Activated CD8-positive, alpha-beta memory T cell treated with anti-CD3 and anti-CD28 coated beads for 4 hours (primary cell): ENCODE data around the gene MAPK8IP2.
"Not testable (repeated sequence)": the region's sequence is repeated elsewhere in the genome, so short reads cannot be mapped to it uniquely, and the experiment has no call there.

Source experiments
- DNase-seq, 2 donors: peaks; one replicate each; pipeline ENCODE4 v3.0.0-alpha.2; 2020; ENCODE audit warnings: low read depth in 2 of 2

MAPK8IP2 gene

DNA sequence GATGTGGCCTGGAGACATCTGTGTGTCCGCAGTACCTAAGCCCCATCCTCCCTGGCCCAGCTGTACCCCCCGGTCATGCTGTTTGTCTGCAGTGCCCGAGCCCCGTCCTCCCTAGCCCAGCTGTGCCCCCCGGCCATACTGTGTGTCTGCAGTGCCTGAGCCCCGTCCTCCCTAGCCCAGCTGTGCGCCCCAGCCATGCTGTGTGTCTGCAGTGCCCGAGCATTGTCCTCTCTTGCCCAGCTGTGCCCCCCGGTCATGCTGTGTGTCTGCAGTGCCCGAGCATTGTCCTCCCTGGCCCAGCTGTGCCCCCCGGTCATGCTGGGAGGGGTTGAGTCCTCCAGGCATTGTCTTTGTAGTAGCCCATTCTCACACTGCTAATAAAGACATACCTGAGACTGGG, 35.0 kb downstream of the MAPK8IP2 start:
- DNase-seq: no peak

DNA sequence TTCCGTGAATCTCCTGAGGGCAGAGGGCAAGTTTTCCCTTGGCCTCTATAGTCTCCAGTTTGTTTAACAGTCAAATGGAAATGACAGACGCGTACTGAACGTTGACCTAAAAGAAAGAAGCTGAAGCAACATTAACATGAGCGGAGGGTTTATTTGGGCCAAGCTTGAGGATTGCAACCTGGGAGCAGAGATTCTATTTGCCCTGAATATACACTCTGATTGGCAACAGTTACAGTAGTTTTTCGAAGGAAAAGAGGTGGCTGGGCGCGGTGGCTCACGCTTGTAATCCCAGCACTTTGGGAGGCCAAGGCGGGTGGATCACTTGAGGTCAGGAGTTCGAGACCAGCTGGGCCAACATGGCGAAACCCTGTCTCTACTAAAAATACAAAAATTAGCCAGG, 39.7 kb downstream of the MAPK8IP2 start:
- DNase-seq: not testable (repeated sequence)

- DNase-seq: no peak
These were observed 40.5 kb downstream of the MAPK8IP2 start for GRCh38 chr22:50640857-50641647.

- no peak for DNase-seq
These were observed 41.4 kb downstream of the MAPK8IP2 start for GRCh38 chr22:50641696-50642607.

DNA sequence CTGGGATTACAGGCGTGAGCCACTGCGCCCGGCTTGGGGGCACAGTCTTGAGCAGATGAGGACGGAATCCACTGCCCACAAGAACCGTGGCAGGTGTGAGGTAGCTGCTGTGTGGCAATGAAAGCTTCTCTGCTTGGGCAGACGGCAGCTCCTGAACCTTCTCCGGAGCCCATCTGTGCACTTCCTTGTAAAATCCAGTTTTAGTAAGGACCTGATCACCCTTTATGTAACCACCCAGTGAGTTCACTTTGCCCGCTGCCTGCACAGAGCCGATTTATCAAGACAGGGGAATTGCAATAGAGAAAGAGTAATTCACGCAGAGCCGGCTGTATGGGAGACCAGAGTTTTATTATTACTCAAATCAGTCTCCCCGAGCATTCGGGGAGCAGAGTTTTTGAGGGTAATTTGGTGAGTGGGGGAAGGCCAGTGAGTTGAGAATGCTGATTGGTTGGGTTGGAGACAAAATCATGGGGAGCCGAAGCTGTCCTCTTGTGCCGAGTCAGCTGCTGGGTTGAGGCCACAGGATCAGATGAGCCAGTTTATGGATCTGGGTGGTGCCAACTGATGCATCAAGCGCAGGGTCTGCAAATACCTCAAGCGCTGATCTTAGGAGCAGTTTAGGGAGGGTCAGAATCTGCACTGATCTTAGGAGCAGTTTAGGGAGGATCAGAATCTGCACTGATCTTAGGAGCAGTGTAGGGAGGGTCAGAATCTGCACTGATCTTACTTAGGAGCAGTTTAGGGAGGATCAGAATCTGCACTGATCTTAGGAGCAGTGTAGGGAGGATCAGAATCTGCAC, 42.6 kb downstream of the MAPK8IP2 start:
- DNase-seq: not testable (repeated sequence)

GRCh38 chr22:50643821-50644101, 43.2 kb downstream of the MAPK8IP2 start:
- not testable (repeated sequence) for DNase-seq

- DNase-seq: no peak
These were observed 52.7 kb downstream of the MAPK8IP2 start for GRCh38 chr22:50653256-50653655.

- not testable (repeated sequence) for DNase-seq
These were observed 54.1 kb downstream of the MAPK8IP2 start for GRCh38 chr22:50654664-50655063.

- no peak for DNase-seq
These were observed 55.8 kb downstream of the MAPK8IP2 start for GRCh38 chr22:50656122-50657070.

GRCh38 chr22:50657925-50658324, 57.3 kb downstream of the MAPK8IP2 start:
- no peak for DNase-seq

- DNase-seq: not testable (repeated sequence)
These were observed 59.1 kb downstream of the MAPK8IP2 start for GRCh38 chr22:50659711-50660110.

GRCh38 chr22:50660306-50660705, 59.7 kb downstream of the MAPK8IP2 start:
- DNase-seq: no peak
